Smooth muscle cell (in vitro differentiated cells): ENCODE measurements around the gene HYAL1. TPM values are rescaled to one million over a fixed set of nuclear protein-coding genes. Genes with fewer than 3 reads are reported as not detected.

Experiments used
- DNase-seq: peaks from one replicate; lab custom pipeline; 2025; ENCODE audit not compliant: unreplicated experiment; lab: John Stamatoyannopoulos, UW
- H2AFZ ChIP-seq: fragments of 200-600 bp; sonication (generic); 2 replicates; pipeline ENCODE4 v1.6.0; 2016; ENCODE audit warnings: antibody characterized with exemption, low read depth, mild to moderate bottlenecking
- H3F3A ChIP-seq: fragments of 200-600 bp; sonication (generic); 2 replicates; pipeline ENCODE4 v1.6.0; 2017; ENCODE audit warnings: antibody characterized with exemption, low read depth
- H3K27ac ChIP-seq: fragments of 200-600 bp; sonication (generic); 2 replicates; pipeline ENCODE4 v1.5.1; 2016; ENCODE audit warnings: low read depth, mild to moderate bottlenecking
- H3K27me3 ChIP-seq: fragments of 200-600 bp; sonication (generic); 2 replicates; pipeline ENCODE4 v1.6.1; 2016; ENCODE audit warnings: low read depth, mild to moderate bottlenecking
- H3K36me3 ChIP-seq: fragments of 200-600 bp; sonication (generic); 2 replicates; pipeline ENCODE4 v1.5.1; 2016; ENCODE audit warnings: low read depth
- H3K4me1 ChIP-seq: fragments of 200-600 bp; sonication (generic); 2 replicates; pipeline ENCODE4 v1.5.1; 2016; ENCODE audit warnings: low read depth
- H3K4me2 ChIP-seq: fragments of 200-600 bp; sonication (generic); 2 replicates; pipeline ENCODE4 v1.6.0; 2016; ENCODE audit warnings: mild to moderate bottlenecking
- H3K4me3 ChIP-seq: fragments of 200-600 bp; sonication (generic); 2 replicates; pipeline ENCODE4 v1.5.1; 2016; ENCODE audit warnings: mild to moderate bottlenecking
- H3K79me2 ChIP-seq: fragments of 200-600 bp; sonication (generic); 2 replicates; pipeline ENCODE4 v1.6.0; 2016; ENCODE audit warnings: low read depth, mild to moderate bottlenecking
- H3K9ac ChIP-seq: fragments of 200-600 bp; sonication (generic); 2 replicates; pipeline ENCODE4 v1.6.0; 2016; ENCODE audit warnings: low read depth
- H3K9me3 ChIP-seq: fragments of 200-600 bp; sonication (generic); replicated peaks from 2 replicates; pipeline ENCODE4 v1.5.1; 2016; ENCODE audit warnings: low read depth
- H4K20me1 ChIP-seq: fragments of 200-600 bp; sonication (generic); 2 replicates; pipeline ENCODE4 v1.6.0; 2016; ENCODE audit warnings: low read depth
- CTCF ChIP-seq: fragments of 200-600 bp; sonication (generic); IDR thresholded peaks from 2 replicates; pipeline ENCODE4 v1.5.1; 2017; ENCODE audit warnings: borderline replicate concordance, mild to moderate bottlenecking, antibody characterized with exemption; ENCODE audit not compliant: insufficient read depth, poor library complexity, severe bottlenecking
- WGBS: methylation state at CpG from one replicate; pipeline ENCODE4 v1.1.7; 2016; ENCODE audit warnings: low lambda C conversion rate; 5-methylcytosine and 5-hydroxymethylcytosine counted together
- polyA plus RNA-seq: library from polyadenylated mRNA; unstranded; fragments of >200 nt; fragmentation: Nextera tagmentation; extraction: Ambion mirVana; gene quantifications from 2 replicates; pipeline ENCODE4 v1.2.1, GENCODE V29; 2016
- total RNA-seq: library from RNA; depleted of rRNA; stranded (reverse); fragments of >200 nt; gene quantifications from 2 replicates; pipeline ENCODE4 v1.2.3, GENCODE V29; 2014

HYAL1 gene
- total and polyA plus RNA-seq, 2 experiments from 2014 or later = 1.0 TPM; not detected in 1

- H3K4me1 ChIP-seq = peaks cover 17% of the 10 kb centered on the region
- H4K20me1 ChIP-seq = peaks cover 18% of the 10 kb centered on the region
- H3K9ac ChIP-seq = peak overlapping the region; percentile 98
- H3K27me3 ChIP-seq = no peaks in the 10 kb centered on the region
- peak overlapping the region; percentile 75 for H3K4me3 ChIP-seq
- DNase-seq = no peak
- no peak for TF ChIP-seq CTCF
- no peak overlapping the region for H2AFZ ChIP-seq
- H3K79me2 ChIP-seq = peaks cover 20% of the 10 kb centered on the region
- no peaks in the 10 kb centered on the region for H3K36me3 ChIP-seq
- peak overlapping the region; percentile 88 for H3K4me2 ChIP-seq
- peak overlapping the region; percentile 95 for H3K27ac ChIP-seq
- H3K9me3 ChIP-seq = no peaks in the 10 kb centered on the region
- WGBS = 90% methylated on average over 29 of the region's 29 CpGs
- H3F3A ChIP-seq = peaks cover 6% of the 10 kb centered on the region
Observed at GRCh38 chr3:50319894-50320625, 16.7 kb upstream of the HYAL1 start.

DNA sequence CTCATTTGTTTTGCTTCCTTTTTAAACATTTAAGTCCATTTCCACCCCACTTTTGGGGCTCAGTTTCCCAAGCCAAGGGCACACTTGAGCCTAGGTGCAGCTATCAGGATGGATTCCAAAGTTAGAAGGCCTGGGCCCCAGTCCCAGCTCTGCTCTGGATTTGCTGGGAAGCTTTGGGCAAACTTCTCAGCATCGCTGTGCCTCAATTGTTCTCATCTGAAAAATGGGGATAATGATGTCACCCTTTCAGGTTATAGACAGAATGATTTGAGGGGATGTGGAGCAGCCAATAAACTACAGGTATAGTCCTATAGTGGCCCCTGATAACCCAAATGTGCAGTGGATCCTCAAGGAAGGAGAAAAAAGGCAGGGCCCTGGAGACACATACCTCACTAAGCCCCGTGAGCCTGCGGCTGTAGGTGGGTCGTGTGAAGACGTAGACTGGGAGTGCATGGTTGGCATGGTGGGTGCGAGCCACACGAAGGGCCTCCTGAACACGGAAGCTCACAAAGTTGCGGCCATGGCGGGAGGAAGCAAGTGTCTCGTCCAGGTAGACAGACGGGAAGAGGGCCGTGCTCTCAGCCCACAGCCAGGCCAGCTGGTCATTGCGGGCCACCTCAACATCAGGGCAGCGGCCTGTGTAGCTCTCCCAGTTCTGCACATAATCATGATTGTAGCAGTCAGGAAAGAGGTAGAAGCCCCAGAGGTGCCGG is 16.0 kb upstream of the HYAL1 start:
- no peaks in the 10 kb centered on the region for H3K36me3 ChIP-seq
- peaks cover 6% of the 10 kb centered on the region for H3F3A ChIP-seq
- H3K79me2 ChIP-seq = peaks cover 20% of the 10 kb centered on the region
- no peak overlapping the region for H3K27ac ChIP-seq
- H3K4me2 ChIP-seq = peak overlapping the region; percentile 88
- H4K20me1 ChIP-seq = peaks cover 18% of the 10 kb centered on the region
- no peak overlapping the region for H2AFZ ChIP-seq
- no peak for DNase-seq
- TF ChIP-seq CTCF = no peak
- no peaks in the 10 kb centered on the region for H3K9me3 ChIP-seq
- H3K4me1 ChIP-seq = peaks cover 17% of the 10 kb centered on the region
- WGBS = 98% methylated on average over 16 of the region's 16 CpGs
- no peak overlapping the region for H3K9ac ChIP-seq
- H3K27me3 ChIP-seq = no peaks in the 10 kb centered on the region
- no peak overlapping the region for H3K4me3 ChIP-seq

DNA sequence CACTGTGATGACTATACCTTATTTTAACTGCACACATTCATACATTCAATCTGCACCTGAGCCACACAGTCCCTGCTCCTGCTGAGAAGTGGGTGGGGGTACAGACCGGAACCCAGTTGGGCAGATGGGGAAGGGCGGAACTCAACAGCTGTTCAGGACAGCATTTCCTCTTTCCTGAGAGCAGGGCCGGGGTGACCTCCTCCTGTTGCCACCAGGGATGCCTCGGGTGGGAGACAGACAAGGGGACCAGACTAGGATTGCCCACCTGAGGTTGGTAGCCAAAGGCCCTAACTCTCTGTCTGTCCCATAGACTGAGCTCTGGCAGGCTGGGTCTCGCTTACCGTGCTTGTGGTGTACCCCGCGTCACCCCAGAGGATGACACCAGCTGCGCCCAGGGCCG is 15.2 kb upstream of the HYAL1 start:
- WGBS = 96% methylated on average over 10 of the region's 10 CpGs
- Histone ChIP-seq H3K4me1 (peaks cover 17% of the 10 kb centered on the region), H3F3A (peaks cover 6% of the 10 kb centered on the region), H3K4me3 (no peak overlapping the region), H3K9me3 (no peaks in the 10 kb centered on the region), H3K79me2 (peaks cover 20% of the 10 kb centered on the region), H3K36me3 (no peaks in the 10 kb centered on the region), H3K4me2 (no peak overlapping the region), H2AFZ (no peak overlapping the region), H3K27me3 (no peaks in the 10 kb centered on the region), H4K20me1 (peaks cover 24% of the 10 kb centered on the region), H3K27ac (no peak overlapping the region), H3K9ac (no peak overlapping the region)
- DNase-seq = no peak
- no peak for TF ChIP-seq CTCF
